Activated CD8-positive, alpha-beta T cell treated with anti-CD3 and anti-CD28 coated beads, Interleukin-2, amount 10 ng/mL, durations not matched to agents 7 days and 5 days (primary cell): ENCODE measurements around the gene SLC5A4. TPM values are rescaled to one million over a fixed set of nuclear protein-coding genes. Genes with fewer than 3 reads are reported as not detected.
A peak's percentile ranks its signal among the peaks of the same experiment; 100 is the strongest.

Source experiments
- ATAC-seq: fragments of 150-1000 bp; cut with Tn5 transposase; one replicate; pipeline ENCODE4 v1.10.0; 2021; ENCODE audit warnings: moderate library complexity
- CTCF ChIA-PET: fragments of 350-600 bp; sonication (Branson Sonifier 250); formaldehyde crosslinking; loops from one replicate; lab custom pipeline; 2021; ENCODE audit warnings: antibody characterized with exemption; lab: Charles Lee
- POLR2A ChIA-PET: fragments of 350-600 bp; sonication (Branson Sonifier 250); formaldehyde crosslinking; loops from one replicate; lab custom pipeline; 2021; ENCODE audit warnings: antibody characterized with exemption; lab: Charles Lee
- DNase-seq: peaks from one replicate; pipeline ENCODE4 v3.0.0-alpha.2; 2020
- H3K27ac Mint-ChIP-seq: one replicate; pipeline ENCODE4 v1.8.0; 2021; ENCODE audit warnings: mild to moderate bottlenecking, mixed read lengths
- H3K27me3 Mint-ChIP-seq: one replicate; pipeline ENCODE4 v1.8.0; 2021; ENCODE audit warnings: low read depth, mixed read lengths
- H3K36me3 Mint-ChIP-seq: one replicate; pipeline ENCODE4 v1.8.0; 2021; ENCODE audit warnings: low read depth, mixed read lengths
- H3K4me1 Mint-ChIP-seq: one replicate; pipeline ENCODE4 v1.8.0; 2021; ENCODE audit warnings: low read depth, mixed read lengths
- H3K4me3 Mint-ChIP-seq: one replicate; pipeline ENCODE4 v1.8.0; 2021; ENCODE audit warnings: mild to moderate bottlenecking, mixed read lengths
- H3K9me3 Mint-ChIP-seq: one replicate; pipeline ENCODE4 v1.8.0; 2022; ENCODE audit warnings: mixed read lengths; ENCODE audit not compliant: insufficient read depth
- total RNA-seq, 2 experiments: library from RNA; stranded (reverse); gene quantifications; one replicate each; pipeline ENCODE4 v1.2.3, GENCODE V29; 2021

SLC5A4 gene
- total RNA-seq, 2 experiments from 2014 or later = not detected

DNA sequence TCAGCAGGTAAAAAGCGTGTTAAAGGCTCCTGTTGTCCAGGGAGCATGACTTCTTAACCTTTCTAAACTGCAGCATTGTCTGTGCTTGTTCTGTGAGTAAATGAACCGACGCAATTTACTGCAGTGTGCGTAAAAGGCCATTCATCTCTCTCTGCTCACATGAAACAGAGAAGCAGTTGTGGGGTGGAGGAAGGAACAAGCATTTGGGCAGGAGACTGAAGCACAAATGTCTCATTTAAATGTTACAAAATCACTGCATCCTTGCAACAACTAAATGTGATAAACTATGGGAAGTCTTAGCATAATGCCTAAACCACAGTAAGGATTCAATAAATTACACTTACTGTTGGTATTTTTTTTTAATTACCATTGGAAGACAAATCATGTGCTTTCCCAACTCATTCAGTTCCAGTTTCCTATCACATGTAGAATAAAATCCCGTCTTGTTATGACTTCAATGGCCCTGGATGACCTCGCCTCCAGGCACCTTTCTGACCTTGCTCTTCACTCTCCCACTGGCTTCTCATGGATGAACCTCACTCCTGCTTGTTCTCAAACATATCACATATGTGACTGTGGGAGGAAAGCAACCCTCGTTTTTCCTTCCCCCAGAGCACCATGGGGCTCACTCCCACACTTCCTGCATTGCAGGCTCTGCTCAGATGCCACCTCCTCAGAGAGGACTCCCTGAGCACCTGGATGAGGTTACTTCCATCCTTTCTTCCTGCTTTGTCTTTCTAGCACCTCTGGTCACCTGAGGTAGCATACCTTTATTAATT is 28.6 kb downstream of the SLC5A4 start:
- Mint-ChIP-seq H3K36me3 (no peaks in the 10 kb centered on the region), H3K27me3 (peaks cover 35% of the 10 kb centered on the region), H3K9me3 (no peaks in the 10 kb centered on the region), H3K4me1 (no peaks in the 10 kb centered on the region), H3K27ac (no peak overlapping the region), H3K4me3 (no peak overlapping the region)
- ATAC-seq = no peak
- DNase-seq = no peak
- POLR2A ChIA-PET = no interaction called here
- CTCF ChIA-PET = interaction anchor here (0.7 to 0.9 kb wide), 2 partner anchors 39 to 254 kb away, joined by 3 to 4 read pairs; no protein-coding TSS in a partner anchor

DNA sequence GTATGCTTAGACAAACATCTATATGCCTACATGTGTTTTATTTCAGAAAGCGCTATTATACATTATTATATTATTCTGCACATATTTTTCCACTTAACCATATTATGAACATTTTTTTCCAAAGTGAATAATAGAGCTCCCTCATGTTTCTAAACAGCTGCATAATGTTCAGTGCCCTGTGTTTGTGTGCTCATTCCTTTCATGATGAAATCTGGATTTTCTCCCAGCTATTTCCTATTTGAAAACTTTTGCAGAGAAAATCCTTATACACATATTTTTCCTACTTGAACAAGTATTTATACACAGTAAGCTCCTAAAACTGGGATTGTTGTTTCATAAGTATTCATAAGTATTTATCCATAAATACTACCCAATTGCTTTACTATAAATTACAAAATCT is 32.2 kb downstream of the SLC5A4 start:
- H3K4me1 Mint-ChIP-seq = no peaks in the 10 kb centered on the region
- H3K9me3 Mint-ChIP-seq = no peaks in the 10 kb centered on the region
- ATAC-seq = no peak
- ChIA-PET POLR2A (no interaction called here), CTCF (no interaction called here)
- H3K27me3 Mint-ChIP-seq = peaks cover 37% of the 10 kb centered on the region
- H3K36me3 Mint-ChIP-seq = no peaks in the 10 kb centered on the region
- no peak for DNase-seq
- H3K27ac Mint-ChIP-seq = no peak overlapping the region
- no peak overlapping the region for H3K4me3 Mint-ChIP-seq

DNA sequence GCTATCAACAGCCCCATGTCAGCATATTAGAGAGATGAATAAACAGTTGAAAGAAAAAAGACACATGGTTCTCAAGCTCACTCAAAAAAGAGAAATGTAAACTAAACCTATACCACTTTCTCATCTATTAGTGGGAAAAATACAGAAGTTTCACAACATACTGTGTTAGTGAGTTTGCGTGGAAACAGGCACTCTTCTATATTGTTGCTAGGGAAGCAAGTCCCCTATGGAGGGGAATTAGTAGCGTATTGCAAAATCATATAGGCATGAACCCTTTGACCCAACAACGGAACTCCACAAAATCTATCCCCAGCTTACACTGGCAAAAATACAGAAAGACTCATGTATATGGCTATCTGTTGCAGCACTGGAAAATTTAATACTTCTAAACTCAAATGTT is 36.1 kb downstream of the SLC5A4 start:
- H3K27ac Mint-ChIP-seq = no peak overlapping the region
- ChIA-PET POLR2A (no interaction called here), CTCF (interaction anchor here (1.6 kb wide), 1 partner anchor 47 kb away, joined by 4 read pairs; no protein-coding TSS in a partner anchor)
- ATAC-seq (no peak), DNase-seq (no peak)
- H3K4me1 Mint-ChIP-seq = no peaks in the 10 kb centered on the region
- H3K4me3 Mint-ChIP-seq = no peak overlapping the region
- no peaks in the 10 kb centered on the region for H3K36me3 Mint-ChIP-seq
- peaks cover 30% of the 10 kb centered on the region for H3K27me3 Mint-ChIP-seq
- H3K9me3 Mint-ChIP-seq = no peaks in the 10 kb centered on the region

DNA sequence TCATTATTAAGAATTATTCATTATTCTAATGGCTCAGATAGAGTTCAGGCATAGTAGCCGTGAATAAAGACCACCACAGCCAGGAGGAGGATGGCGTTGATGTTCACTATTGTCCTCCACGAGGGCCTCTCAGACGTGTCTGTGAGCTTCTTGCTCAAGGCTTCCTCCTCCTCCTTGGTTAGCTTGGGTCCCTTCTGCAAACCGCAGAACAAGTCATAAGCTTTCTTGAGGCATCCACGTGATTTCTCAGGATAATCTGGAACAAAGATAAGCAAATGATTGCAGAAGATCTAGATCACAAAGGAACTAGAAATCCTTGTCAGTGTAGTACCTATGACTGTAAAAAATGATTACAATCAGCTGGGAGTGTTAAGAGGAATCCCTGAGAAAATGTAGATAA is 36.7 kb downstream of the SLC5A4 start:
- no peak for DNase-seq
- Mint-ChIP-seq H3K4me3 (no peak overlapping the region), H3K27me3 (peaks cover 27% of the 10 kb centered on the region), H3K27ac (no peak overlapping the region), H3K4me1 (no peaks in the 10 kb centered on the region), H3K9me3 (no peaks in the 10 kb centered on the region), H3K36me3 (no peaks in the 10 kb centered on the region)
- CTCF ChIA-PET = interaction anchor here (1.6 kb wide), 1 partner anchor 48 kb away, joined by 4 read pairs; no protein-coding TSS in a partner anchor
- POLR2A ChIA-PET = no interaction called here
- no peak for ATAC-seq

DNA sequence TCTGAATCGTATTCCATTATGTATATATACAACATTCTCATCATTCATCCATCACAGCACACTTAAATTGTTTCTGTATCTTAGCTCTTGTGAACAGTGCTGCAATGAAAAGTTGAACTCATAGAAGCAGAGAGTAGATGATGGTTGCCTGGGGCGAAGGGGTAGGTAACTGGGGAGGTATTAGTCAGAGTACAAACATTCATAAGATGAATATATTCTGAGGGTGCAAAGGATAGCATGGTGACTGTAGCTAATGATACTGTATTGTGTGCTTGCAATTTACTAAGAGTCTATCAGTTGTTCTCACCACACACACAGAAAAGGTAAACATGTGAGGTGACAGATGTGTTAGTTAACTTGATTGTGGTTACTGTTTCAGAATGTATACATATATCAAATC is 37.7 kb downstream of the SLC5A4 start:
- ChIA-PET CTCF (no interaction called here), POLR2A (no interaction called here)
- no peak overlapping the region for H3K4me3 Mint-ChIP-seq

DNA sequence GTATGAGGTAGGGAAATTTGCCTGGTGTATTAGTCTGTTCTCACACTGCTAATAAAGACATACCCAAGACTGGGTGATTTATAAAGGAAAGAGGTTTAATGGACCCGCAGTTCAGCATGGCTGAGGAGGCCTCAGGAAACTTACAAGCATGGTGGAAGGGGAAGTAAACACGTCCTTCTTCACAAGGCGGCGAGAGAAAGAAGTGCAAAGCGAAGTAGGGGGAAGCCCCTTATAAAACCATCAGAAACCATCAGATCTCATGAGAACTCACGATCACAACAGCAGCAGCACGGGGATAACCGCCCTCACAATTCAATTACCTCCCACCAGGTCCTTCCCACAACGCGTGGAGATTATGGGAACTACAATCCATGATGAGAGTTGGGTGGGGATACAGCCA is 38.2 kb downstream of the SLC5A4 start:
- ChIA-PET CTCF (no interaction called here), POLR2A (no interaction called here)
- Mint-ChIP-seq H3K27ac (no peak overlapping the region), H3K36me3 (no peaks in the 10 kb centered on the region), H3K4me3 (no peak overlapping the region), H3K4me1 (no peaks in the 10 kb centered on the region), H3K9me3 (no peaks in the 10 kb centered on the region), H3K27me3 (peaks cover 20% of the 10 kb centered on the region)
- ATAC-seq (no peak), DNase-seq (no peak)

More for the DNA sequence above, 37.7 kb downstream of the SLC5A4 start:
- ATAC-seq (no peak), DNase-seq (no peak)
- H3K9me3 Mint-ChIP-seq = no peaks in the 10 kb centered on the region
- no peaks in the 10 kb centered on the region for H3K4me1 Mint-ChIP-seq
- H3K27me3 Mint-ChIP-seq = peaks cover 23% of the 10 kb centered on the region
- no peaks in the 10 kb centered on the region for H3K36me3 Mint-ChIP-seq
- H3K27ac Mint-ChIP-seq = no peak overlapping the region

DNA sequence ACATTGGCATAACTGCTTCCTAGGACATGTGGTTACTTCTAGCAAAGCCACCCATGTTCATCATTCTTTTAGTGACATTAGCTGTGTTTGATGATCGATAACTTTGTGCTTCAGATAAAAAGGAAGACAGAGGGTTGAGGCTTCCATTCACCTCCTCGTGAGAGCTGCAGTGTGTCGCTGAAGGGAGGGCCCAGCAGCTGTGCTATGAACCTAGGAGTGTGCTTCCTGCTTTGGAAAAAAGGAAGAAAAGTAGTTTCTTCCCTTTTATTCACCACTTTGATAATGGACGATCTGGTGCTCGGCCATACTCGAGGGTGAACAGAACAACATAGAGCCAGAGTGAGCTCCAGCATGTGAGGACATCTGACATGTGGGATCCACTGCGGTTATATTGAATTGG is 44.1 kb downstream of the SLC5A4 start:
- Mint-ChIP-seq H3K4me3 (no peak overlapping the region), H3K27me3 (peaks cover 2% of the 10 kb centered on the region), H3K36me3 (no peaks in the 10 kb centered on the region), H3K27ac (no peak overlapping the region), H3K4me1 (peaks cover 7% of the 10 kb centered on the region), H3K9me3 (no peaks in the 10 kb centered on the region)
- ChIA-PET CTCF (interaction anchor here (0.9 kb wide), 1 partner anchor 8 kb away, joined by 3 read pairs; no protein-coding TSS in a partner anchor), POLR2A (no interaction called here)
- ATAC-seq (no peak), DNase-seq (no peak)

DNA sequence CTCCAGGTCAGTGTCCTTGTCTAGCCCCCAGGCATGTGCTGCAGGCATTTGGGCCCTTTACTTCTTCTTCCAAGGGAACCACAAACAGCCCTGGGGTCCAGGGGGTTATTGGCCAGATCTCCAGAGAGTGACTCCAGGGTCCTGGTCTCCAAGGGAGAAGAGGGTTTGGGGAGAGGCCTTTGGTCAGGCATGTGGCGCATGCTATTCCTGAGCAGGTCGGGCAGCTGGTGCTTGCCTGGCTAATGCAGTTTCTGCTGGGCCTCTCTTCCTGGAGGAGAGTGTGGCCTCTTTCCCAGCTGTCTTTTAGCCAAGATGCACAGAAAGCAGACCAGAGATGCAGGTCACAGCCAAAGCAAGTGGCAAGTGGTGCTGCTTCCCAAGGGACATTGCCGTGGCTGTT is 46.5 kb downstream of the SLC5A4 start:
- Mint-ChIP-seq H3K27ac (no peak overlapping the region), H3K36me3 (no peaks in the 10 kb centered on the region), H3K4me3 (no peak overlapping the region), H3K4me1 (peaks cover 12% of the 10 kb centered on the region), H3K27me3 (peaks cover 11% of the 10 kb centered on the region), H3K9me3 (no peaks in the 10 kb centered on the region)
- no peak for ATAC-seq
- no peak for DNase-seq
- POLR2A ChIA-PET = no interaction called here
- CTCF ChIA-PET = no interaction called here

DNA sequence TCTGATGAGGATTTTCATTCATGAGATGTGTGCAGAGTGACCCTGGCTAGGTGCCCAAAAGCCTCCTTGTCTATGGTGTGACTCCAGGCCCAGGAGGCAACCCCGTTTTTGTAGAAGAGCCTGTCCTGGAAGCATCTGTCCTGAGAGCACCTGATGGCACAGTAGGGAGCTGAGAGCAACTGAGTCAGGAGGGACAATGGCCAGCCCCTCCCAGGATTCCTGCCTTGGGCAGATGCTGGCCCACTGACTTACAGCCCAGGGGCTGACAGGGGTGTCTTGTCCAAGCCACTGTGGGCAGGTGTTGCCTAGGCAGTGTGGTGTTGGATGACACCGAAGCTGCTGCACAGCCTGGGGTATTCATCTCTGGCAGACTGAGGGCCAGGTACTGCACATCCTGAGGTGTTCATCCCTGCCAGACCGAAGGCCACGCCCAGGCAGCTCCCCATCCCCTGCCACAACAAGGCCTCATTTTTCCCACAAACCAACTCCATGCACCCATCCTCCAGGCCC is 47.1 kb downstream of the SLC5A4 start:
- Mint-ChIP-seq H3K27ac (no peak overlapping the region), H3K4me1 (peaks cover 15% of the 10 kb centered on the region), H3K4me3 (no peak overlapping the region), H3K9me3 (no peaks in the 10 kb centered on the region), H3K27me3 (peaks cover 15% of the 10 kb centered on the region), H3K36me3 (no peaks in the 10 kb centered on the region)
- CTCF ChIA-PET = interaction anchor here (1.0 kb wide), 1 partner anchor 238 kb away, joined by 3 read pairs; no protein-coding TSS in a partner anchor
- no peak for ATAC-seq
- no peak for DNase-seq
- POLR2A ChIA-PET = no interaction called here

DNA sequence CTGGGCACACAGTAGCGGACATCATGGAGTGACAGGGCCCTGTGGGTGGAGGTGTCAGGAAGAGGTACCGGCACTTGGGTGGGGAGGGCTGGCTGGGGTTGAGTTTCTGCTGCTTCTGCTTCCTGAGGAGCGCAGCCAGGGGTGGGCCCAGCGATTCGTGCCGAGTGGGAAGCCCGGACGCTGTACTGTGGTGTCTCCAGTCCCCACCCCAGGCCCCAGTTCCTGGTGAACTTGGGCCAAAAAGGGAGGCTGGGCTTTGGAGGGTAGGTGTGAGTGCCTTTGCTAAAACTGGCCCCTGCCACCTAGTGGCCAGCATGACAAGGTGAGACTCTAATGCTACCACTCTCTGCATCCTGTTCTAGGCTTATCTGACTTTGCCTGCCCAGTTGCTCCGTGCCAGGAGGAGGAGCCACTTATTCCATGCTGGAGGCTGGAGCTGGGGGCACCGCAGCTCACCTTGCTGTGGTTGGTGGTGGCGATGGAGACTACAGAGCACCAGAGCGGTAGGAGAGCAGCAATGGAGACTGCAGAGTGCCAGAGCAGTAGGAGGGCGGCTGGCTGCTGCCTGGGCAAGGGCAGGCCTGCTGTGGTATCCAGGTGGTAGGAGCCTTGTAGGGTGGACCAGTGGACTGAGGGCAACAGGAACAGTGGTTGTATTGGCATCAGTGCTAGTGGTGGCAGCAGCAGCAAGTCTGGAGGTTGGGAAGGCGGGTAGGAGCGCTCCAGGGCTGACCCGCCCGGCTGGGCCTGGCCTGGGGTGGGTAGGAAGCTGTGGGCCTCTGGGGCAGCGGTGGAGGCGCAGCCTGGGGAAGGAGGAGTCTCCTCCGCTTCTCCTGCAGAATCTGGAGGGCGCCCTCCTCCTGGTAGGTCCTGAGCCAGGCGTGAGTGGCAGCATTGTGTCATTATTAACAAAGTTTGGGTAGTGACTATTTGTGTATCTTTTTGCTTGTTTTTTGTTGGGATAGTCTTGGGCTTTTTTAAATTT is 48.1 kb downstream of the SLC5A4 start:
- POLR2A ChIA-PET = no interaction called here
- H3K27me3 Mint-ChIP-seq = peaks cover 23% of the 10 kb centered on the region
- peak; percentile 71 for ATAC-seq
- H3K36me3 Mint-ChIP-seq = no peaks in the 10 kb centered on the region
- H3K4me3 Mint-ChIP-seq = no peak overlapping the region
- no peaks in the 10 kb centered on the region for H3K9me3 Mint-ChIP-seq
- peaks cover 25% of the 10 kb centered on the region for H3K4me1 Mint-ChIP-seq
- peak; percentile 49 for DNase-seq
- CTCF ChIA-PET = interaction anchor here (1.0 kb wide), 1 partner anchor 237 kb away, joined by 3 read pairs; no protein-coding TSS in a partner anchor
- H3K27ac Mint-ChIP-seq = no peak overlapping the region

DNA sequence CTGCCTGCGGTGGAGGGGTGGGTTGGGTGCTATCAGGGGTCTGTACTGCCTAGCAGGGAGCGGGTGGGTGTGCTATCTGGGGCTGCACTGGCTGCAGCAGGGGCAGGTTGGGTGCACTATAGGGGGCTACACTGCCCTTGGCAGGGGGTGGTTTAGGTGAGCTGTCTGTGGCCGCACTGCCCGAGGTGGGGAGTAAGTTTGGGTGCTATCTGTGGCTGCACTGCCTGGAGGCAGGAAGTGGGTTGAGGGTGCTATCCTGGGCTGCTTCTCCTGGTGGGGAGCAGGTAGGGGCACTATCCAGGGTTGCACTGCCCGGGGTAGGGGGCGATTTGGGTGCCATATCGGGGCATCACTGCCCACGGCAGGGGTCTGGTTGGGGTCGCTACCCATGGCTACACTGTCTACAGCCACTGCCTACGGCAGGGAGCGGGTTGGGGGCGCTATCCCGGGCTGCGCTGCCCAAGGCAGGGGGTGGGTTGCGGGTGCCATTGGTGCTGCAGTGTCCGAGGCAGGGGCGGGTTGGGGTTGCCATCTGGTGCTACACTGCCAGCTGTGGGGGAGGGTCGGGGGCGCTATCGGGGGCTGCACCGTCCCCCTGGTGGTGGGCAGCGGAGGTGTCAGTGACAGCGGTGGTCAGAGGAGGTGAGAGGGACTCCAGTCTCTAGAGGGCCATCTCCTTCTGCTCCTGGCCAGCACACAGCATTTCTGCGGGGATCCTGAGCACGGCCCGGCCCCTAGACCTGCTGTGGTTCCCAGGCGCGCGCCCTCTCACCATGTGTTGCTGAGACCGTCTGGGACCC is 49.0 kb downstream of the SLC5A4 start:
- peaks cover 29% of the 10 kb centered on the region for H3K4me1 Mint-ChIP-seq
- peaks cover 25% of the 10 kb centered on the region for H3K27me3 Mint-ChIP-seq
- ChIA-PET CTCF (no interaction called here), POLR2A (no interaction called here)
- H3K27ac Mint-ChIP-seq = no peak overlapping the region
- ATAC-seq (no peak), DNase-seq (no peak)
- no peaks in the 10 kb centered on the region for H3K36me3 Mint-ChIP-seq
- no peaks in the 10 kb centered on the region for H3K9me3 Mint-ChIP-seq
- no peak overlapping the region for H3K4me3 Mint-ChIP-seq
